ENCODE measurements around the gene ADD3. TPM values are rescaled to one million over a fixed set of nuclear protein-coding genes. Genes with fewer than 3 reads are reported as not detected.

The ADD3 gene, protein sequence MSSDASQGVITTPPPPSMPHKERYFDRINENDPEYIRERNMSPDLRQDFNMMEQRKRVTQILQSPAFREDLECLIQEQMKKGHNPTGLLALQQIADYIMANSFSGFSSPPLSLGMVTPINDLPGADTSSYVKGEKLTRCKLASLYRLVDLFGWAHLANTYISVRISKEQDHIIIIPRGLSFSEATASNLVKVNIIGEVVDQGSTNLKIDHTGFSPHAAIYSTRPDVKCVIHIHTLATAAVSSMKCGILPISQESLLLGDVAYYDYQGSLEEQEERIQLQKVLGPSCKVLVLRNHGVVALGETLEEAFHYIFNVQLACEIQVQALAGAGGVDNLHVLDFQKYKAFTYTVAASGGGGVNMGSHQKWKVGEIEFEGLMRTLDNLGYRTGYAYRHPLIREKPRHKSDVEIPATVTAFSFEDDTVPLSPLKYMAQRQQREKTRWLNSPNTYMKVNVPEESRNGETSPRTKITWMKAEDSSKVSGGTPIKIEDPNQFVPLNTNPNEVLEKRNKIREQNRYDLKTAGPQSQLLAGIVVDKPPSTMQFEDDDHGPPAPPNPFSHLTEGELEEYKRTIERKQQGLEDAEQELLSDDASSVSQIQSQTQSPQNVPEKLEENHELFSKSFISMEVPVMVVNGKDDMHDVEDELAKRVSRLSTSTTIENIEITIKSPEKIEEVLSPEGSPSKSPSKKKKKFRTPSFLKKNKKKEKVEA
- total RNA-seq: 14.2 TPM

DNA sequence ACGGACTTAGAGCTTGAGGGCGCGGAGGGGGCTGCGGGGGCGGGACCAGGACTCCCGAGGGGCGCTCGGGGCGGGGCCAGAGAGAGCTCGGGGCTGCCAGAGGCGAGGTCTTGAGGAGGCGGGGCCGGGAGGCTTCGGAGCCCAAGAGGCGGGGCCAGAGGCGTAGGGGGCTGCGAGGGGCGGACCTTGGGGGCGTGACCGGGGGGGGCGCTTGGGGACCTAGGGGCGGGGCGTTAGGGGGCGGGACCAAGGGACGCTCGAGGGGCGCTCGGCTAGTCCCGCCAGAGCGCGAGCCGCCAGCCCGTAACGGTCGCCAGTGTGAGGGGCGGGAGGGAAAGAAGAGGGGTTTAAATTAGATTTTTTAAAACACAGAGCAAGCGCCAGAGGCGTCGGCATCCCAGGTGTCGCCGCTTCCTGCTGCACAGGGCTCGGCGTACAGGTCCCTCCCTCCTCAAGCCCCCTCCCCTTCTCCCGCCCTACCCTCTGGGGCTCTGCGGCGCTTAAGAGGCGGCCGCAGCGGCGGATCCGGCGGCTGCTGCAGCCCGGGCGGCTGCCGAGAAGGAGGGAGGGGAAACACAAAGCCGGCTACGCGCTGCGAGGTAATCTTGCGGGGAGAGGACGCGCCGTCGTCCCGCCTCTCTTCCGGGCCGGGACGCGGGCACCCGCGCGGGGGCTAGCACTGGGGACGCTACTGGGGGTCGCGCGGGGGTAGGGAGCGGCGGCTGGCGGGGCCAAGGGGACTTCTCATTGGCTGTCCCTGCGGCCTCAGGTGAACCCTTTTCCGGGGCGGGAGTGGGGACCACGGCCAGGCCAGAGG, at the start of gene ADD3:
TSS of gene ADD3 (plus strand) at position 284 of the 817 bp plus-strand sequence. CDS start 92,670 bp downstream, outside the sequence.
- ATAC-seq (peak; percentile 90), DNase-seq (ENCODE audit: low spot score) (peak; percentile 89)

DNA sequence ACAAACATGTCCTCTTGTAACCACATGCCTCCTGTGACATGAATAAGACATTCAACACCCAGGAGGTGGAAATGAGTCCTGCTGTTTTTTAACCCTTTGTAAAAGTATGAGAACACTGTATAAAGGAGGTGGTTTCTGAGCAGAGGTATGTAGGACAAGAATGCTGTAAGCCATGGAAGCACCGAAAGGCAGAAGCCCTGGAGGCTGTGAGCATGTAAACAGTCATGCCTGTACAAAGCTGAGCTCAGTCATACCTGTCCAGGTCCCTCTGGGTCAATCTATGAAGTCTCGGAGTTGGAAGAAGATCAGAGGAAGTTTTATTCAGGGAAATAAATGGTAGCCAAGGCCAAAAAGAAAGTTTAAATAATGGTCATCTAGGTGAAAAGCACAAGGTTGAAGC, 49.7 kb upstream of the ADD3 start:
- ATAC-seq: no peak
- DNase-seq (ENCODE audit: low spot score): no peak

DNA sequence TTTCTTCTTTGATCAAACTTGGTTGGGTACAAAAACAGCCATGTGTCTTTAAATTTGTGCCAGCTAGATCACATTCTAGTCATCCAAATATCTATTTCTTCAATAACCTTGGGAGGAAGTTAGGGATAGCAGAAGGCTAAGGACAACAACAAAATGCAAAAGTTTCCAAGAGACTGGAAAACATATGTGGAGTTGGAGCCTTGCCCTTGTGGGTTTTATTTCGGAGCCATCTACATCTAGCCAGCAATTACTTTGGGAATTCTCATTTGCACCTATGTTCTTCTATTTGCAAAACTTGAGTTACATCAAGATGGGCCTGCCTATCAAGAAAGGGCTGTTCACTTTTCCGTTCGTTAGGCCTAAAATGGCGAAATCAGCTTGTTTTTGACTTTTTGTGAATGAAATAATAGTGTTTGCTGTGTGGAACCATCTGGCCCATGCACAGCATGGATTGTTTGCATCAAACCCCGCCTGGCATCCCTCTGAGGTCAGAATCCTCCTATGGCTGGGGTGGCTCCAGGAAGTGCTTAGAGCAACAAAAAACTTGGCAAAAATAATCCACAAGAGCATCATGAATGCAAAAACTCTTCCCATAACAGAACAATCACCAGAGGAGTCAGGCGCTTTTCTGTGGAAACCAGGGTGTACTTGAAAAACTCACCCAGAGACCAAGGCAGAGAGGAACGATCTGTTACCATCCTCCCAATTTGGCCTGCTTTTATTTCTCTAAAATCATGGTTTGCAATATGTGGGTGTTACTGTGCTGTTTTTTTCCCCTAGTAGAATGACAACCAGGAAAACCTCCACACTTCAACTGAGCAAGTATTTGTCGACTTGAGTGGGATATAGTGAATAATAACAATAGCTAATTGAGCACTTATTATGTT, 48.3 kb upstream of the ADD3 start:
- no peak for ATAC-seq

DNA sequence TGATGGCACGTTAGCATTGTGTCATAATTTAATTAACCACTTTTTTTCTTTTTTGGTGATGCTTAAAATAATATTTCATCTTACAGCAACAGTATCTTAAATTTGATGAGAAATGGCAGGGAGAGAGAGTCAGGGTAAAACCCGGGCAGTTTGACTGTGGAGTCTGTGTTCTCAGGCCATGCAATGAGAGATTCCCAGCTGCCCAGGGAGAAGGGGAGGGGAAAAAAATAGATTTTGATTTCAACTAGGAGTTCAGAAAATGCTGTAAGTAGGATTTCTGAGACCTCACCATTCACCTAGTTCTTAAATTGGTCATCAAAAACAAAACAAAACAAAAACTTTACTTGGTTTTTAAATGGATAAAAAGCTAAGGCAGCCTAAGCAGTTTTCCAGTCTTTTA, 47.1 kb upstream of the ADD3 start:
- no peak for DNase-seq (ENCODE audit: low spot score)
- ATAC-seq: no peak

More for the DNA sequence above, 48.3 kb upstream of the ADD3 start:
- no peak for DNase-seq (ENCODE audit: low spot score)

DNA sequence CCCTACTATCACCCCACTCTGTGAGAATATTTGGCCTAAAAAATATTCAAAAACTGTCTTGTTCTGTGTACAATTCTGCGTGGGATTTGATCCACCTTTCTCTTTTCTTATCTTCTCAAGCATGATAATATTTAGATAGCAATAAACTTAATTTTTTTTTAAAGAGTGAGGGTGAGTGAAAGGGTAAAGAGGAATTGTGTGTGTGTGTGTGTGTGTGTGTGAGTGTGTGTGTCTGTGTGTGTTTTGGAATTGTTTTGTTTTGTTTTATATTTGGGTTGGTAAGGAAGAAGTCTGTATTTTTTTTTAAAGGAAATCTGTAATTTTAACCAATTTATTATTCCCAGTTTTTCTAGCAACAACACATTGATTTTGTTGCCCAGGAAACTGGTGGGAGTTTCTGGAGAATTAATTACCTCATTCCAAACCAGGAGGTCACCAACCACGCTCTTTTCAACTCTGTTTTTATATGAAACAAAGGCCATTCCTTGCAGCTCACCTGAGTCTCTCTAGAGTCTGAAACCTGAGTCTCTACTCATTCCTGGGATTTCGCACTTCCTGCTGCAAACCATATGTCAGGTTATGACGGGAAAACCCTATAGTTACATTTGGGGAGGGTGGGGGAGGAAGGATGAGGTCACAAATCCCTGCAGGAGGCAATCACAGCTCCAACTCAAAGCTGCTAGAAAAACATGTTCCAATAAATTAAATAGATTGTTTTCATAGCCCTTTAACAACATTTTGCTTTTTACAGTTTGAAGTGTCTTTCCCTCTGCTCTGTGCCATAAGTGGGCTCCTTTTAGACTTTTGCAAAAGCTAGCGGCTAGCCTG, 46.4 kb upstream of the ADD3 start:
- DNase-seq (ENCODE audit: low spot score): no peak
- ATAC-seq: no peak

DNA sequence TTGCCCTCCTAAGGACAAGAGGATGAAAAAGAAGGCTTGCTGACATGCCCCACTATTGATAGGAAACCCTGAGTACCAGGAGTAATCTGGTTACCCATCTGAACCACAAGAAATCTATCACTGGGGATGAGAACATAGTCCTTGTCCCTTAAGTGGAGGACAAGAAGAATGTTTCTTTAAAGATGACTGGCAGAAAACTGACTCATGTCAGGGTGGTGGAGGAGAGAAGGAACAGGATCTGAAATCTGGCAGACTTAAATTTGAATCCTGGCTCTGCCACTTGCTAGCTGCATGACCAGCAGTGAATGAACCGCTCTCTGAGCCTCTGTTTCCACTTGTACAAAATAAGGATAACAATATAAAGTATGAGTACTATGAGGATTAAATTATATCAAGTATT, 45.5 kb upstream of the ADD3 start:
- DNase-seq (ENCODE audit: low spot score) (no peak), ATAC-seq (no peak)

DNA sequence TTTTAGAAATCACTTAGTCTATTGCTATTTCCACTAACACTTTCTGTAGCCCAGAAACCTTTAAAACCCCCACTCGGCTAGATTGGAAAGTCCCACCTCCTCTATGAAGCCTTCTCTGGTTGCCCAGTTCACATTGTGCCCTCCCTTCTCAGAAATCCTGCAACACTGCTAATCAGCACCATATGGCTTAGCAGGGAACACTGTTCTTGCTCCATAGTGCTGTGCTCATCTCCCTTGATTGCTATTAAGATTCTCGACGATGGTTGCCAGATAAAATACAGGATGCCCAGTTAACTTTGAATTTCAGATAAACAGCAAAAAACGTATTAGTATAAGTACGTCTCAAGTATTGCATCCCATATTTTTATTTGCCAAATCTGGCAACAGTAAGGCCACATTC, 44.3 kb upstream of the ADD3 start:
- ATAC-seq (no peak), DNase-seq (ENCODE audit: low spot score) (no peak)

DNA sequence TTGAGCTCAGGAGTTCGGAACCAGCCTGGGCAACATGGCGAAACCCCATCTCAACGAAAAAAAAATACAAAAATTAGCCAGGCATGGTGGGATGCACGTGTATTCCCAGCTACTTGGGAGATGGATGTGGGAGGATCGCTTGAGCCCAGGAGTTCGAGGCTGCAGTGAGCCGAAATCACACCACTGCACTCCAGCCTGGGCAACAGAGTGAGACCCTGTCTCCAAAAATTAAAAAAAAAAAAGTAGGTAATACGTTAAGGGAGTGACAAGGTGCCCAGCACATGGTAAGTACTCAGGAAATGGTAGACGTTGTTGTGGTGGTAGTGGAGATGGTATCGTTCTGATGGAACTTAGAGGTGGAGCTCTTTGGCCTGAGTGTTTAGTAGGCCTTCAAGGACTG, 43.5 kb upstream of the ADD3 start:
- DNase-seq (ENCODE audit: low spot score) (no peak), ATAC-seq (no peak)

DNA sequence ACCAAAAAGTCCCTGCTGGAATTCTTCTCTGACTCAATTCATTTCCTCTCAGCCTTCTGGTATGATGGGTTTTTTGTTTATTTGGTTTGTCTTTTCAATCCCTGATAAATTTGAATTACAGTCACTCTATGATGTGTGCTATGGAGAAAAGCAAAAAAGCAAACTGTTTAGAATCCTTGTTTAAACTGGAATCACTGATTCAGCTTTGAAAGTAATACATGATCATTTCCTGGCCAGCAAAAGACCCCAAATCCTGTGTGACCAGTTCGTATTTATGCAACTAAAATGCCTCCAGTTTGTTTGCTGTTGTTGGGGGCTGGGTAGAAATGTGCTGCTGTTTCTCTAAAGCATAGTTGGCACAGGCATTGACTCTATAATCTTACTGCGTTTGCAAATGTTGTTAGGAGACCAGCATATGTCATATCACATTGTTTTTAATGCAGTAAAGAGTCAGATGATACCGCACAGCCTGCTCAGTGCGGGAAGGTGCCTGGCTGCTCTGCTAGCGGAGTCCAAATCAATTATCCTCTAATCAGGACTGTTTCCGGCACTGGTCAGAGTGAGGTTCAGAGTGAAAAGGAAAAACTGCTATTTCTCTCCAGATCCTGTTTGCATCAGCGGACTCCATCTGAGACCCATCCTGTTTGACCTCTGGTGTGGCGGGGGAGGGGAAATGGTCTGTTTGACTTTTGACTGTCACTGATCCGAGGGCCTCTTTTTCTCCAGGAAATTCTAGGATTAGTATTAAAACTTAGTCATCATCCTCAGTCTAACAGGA, 40.6 kb upstream of the ADD3 start:
- peak; percentile 55 for ATAC-seq

DNA sequence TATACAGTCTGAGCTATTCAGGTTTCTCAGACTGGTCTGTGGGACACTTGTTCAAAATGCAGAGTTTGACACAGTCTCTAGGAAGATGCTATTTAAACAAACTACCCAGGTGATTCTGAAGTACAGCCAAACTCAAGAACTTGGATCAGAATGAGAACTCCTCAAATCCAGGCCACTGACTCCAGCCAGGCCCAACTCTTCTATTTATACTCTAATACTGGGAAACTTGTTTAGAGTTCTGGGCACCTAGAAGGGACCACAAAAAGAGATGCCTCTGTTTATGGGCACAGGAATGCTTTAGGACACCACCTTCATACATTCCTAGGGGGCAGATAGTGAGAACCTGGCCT, 40.1 kb upstream of the ADD3 start:
- no peak for DNase-seq (ENCODE audit: low spot score)

More for the DNA sequence above, 40.6 kb upstream of the ADD3 start:
- peak; percentile 49 for DNase-seq (ENCODE audit: low spot score)

DNA sequence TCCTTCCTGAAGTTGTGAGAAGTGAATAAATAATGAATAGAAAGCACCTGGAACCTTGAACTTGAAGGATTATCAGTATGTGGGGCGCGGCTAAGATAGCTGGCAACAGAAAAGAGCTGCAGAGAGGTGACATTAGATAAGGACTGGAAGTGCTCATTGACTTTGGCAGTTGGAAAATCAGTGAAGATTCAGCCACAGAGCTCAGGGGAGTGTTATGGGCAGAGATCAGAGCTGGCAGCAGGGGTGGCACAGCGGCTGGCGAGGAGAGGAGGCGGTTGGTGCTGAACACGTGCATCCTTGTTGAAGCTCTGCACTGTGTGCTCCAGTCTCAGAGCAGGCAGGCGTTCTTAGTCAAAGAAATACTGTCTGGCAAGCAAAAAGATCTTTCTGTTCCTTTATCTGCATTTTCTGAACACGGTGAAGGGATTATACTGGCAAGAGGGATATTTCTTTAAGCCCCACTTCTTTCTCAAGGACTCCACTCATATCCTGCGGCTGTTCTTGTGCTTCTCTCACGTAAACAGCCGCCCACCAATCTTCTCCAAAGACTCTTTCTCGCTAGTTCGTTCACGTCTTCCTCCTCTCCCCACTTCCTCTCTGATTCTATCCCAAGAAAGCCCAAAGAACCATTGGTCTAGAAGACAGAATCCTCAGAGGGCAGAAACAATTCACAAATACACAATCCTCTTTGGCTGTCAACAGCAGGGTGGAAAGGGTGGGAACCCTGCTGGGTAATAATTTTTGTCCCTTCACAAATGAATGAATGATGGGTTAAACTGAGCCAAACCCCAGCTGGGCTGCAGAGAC, 38.6 kb upstream of the ADD3 start:
- no peak for DNase-seq (ENCODE audit: low spot score)
- ATAC-seq: no peak

More for the DNA sequence above, 40.1 kb upstream of the ADD3 start:
- no peak for ATAC-seq

DNA sequence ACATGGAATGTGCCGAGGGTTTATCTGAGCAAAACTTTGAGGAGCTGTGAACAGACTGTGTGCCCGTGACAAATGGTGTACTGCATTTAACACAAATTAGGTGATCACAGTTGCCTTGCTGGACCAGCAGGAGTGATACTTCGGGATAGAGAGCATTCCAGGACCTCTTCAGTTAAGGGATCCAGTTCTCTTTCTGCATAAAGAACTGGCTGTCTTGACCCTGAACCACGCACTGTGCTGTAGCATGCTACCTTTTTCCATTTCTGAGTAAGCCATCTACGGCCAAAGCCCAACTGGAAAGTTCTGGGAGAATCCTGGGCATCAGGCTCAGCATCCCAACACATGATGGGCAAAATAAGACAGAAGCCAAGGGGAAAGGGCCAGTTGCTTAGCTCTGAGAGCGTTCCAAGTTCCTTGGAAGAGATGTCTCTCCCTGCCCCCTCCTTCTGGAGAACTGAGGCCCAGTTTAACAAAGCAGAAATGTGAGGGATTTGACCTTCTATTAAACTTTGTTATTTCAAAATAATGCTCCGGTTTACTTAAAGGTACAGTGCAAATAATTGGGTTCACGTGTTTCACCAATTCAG, 37.9 kb upstream of the ADD3 start:
- DNase-seq (ENCODE audit: low spot score) (no peak), ATAC-seq (no peak)

DNA sequence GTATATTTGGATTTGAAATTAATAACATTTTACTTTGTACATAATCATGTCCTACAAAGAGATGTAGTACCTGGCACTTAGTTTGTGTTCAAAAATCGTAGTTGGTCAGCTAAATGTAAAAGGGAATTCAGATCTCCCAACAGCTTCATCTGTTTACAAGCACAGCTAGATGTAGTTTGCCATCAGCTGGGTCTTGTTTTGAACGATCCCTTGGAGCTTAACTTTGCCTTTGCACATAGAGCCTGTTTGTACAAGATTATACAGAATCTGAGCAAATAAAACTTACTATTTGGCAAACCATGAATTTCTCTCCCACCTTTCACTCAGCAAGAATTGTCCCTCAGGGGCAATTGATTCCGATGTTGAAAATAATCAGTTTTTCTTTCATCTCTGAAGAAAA, 36.1 kb upstream of the ADD3 start:
- DNase-seq (ENCODE audit: low spot score): no peak
- no peak for ATAC-seq

DNA sequence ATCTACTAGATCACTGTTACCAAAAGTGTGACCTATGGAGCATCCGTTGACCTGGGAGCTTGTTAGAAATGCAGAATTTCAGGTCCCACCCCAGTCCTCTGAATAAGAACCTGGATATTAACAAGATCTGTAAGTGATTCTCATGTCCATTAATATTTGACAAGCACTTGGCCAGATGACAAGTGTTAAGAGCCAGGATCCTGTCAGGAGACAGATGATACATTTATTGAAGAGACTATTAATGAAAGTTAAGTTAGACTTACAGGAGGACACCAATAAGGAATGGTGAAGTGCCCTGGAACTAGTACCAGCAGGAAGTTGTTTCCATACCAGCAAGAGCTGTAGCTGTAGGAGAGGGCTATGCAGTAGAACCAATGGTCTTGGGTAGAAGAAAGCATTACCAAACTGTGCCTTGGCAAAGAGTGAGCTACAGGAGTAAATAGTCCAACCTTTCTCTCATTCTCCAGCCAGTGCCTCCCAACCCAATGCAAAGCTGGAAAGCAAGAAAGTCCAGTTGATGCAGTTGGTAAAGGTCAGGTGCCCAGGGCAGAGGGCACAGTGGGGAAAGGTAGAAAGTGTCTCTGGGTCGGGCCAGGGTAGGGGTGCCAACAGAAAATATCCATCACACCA, 35.3 kb upstream of the ADD3 start:
- ATAC-seq: peak; percentile 63

DNA sequence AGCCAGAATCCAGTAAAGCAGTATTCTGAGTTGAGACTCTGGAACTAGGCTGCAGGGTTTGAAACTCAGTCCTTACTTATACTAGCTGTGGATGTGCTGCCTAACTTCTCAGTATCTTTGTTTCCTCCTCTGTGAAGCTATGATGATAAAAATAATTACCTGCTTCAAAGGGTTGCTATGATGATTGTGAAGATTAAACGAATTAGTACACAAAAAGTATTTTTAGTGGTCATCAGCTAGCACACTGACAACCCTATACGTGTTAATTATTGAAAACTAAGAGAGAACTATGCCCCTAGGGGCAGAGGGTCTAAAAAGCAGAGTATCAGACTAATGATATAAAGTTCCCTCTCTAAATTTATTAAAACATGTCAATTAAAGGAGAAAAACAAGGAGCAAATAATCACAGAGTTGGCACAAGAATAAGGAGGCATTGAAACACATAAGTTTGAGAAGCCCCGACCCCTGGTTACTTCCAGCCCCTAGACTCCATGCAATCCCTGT, 34.4 kb upstream of the ADD3 start:
- DNase-seq (ENCODE audit: low spot score) (no peak), ATAC-seq (no peak)

More for the DNA sequence above, 35.3 kb upstream of the ADD3 start:
- DNase-seq (ENCODE audit: low spot score): no peak

DNA sequence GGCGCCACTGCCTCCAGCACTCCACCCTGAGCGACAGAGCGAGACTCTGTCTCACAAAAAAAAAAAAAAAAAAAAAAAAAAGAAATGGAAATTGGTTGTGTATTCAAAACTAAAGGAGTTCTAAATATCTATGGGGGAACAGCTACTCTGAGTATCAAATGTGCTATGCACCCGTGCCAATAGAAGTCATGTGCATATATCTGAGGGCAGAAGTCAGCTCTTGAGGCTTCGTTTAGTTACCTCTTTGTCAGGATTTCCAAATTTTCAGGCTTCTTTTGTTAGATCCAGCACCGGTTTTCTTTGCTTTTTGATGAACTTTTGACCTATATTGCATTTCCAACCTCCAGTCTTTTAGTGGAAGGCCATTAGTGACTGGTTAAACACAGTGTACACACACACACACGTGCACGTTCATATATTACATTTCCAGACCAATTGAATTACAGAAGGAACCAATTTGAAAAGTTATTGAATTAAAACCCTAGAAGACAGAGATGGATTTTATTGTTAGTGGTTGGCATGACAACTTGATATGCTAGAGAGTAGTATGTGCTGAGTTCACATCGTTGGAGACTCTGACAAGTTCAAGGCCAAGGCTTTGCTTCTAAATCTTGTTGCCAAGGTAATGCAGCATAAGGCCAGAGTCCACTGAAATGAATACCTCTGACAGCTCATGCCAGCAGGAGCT, 33.1 kb upstream of the ADD3 start:
- ATAC-seq (peak; percentile 64), DNase-seq (ENCODE audit: low spot score) (no peak)

Measured in left lobe of liver (tissue), 2 donors.